Measurements from ENCODE around the gene STK38.

The STK38 gene

DNA sequence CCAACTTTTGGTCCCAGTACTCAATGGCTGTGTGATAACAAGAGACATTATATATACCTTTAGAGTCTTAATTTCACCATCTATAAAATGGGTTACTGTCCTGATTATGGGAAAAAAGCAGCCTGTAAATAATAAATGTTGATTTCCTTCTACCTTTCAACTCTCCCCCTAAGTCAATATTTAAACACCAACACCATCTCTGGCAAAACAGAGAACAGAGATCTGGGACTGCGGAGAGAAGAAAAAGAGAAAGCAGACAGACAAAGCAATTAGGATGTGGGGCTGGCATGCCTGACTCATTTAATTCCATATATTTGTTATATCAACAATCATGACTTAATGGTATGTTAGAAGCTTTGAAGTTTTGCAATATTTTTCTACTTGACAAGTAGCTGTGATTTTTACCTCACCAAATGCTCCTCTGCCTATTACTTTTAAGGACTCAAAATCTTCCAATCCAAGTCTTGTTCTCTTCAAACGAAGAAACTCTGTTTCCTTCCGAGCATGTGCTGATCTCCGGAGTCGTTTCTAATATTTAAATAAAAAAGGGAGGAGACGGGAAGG, 23.3 kb downstream of the STK38 start:
- Mint-ChIP-seq H3K4me1 (peaks cover 34% of the 10 kb centered on the region), H3K4me3 (no peak overlapping the region), H3K36me3 (peaks cover 63% of the 10 kb centered on the region), H3K27me3 (no peaks in the 10 kb centered on the region), H3K9me3 (no peaks in the 10 kb centered on the region), H3K27ac (no peak overlapping the region)
- DNase-seq: no peak
- CTCF ChIA-PET: no interaction called here

DNA sequence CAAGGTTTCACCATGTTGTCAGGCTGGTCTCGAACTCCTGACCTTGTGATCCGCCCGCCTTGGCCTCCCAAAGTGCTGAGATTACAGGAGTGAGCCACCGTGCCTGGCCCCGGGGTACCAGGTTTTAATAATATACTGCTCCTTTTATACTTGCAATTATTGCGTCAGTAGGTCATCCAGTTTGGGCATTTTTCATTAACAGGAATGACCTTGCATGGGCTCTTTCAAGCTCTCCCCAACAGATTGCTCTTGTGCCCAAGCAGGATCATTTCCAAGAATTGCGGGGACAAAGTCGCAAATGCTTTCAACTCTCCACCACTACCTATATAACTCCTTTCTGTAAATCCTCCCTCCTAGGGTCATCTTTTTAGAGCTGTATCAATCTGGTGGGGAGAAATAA, 23.8 kb downstream of the STK38 start:
- CTCF ChIA-PET: no interaction called here
- no peaks in the 10 kb centered on the region for H3K27me3 Mint-ChIP-seq
- no peaks in the 10 kb centered on the region for H3K9me3 Mint-ChIP-seq
- no peak overlapping the region for H3K4me3 Mint-ChIP-seq
- H3K36me3 Mint-ChIP-seq: peaks cover 66% of the 10 kb centered on the region
- H3K27ac Mint-ChIP-seq: no peak overlapping the region
- H3K4me1 Mint-ChIP-seq: peaks cover 36% of the 10 kb centered on the region
- DNase-seq: no peak

DNA sequence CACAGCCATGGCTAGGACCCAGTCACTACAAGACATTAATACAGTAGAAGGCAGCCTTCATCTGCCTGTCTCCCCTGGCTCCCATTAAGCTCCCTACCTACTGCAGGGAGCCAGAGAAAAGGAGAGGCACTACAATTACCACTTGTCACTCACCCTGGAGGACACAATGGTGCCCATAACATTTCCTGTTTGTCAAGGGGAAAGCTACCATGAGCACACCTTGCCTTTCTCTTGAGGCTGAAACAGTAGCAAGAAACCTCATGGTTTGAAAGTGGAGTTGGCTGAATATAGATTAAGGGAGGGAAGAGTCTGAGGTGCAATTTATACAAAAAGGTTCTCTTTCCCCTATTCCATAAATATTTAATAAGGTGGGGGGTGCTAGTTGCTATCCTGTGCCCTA, 27.9 kb downstream of the STK38 start:
- CTCF ChIA-PET: no interaction called here
- Mint-ChIP-seq H3K36me3 (peaks cover 75% of the 10 kb centered on the region), H3K27ac (no peak overlapping the region), H3K4me1 (peaks cover 42% of the 10 kb centered on the region), H3K27me3 (no peaks in the 10 kb centered on the region), H3K4me3 (no peak overlapping the region), H3K9me3 (no peaks in the 10 kb centered on the region)
- no peak for DNase-seq

DNA sequence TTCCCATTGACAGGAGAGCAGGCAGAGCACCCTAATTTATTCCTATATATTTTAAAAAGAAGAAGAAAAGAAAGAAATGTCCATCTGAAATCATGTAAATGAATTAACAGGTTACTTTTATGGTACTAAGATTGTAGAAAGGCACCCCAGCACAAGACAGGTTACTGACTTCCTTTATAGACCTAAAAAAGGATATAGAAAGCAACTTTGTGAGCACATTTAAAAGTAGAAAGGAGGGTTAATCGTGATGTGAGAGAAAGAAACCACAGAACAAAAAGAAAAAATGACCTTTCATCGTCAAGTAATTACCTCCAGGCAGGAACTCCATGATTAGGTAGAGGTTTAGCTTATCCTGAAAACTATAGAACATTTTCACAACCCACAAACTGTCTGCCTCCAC, 29.9 kb downstream of the STK38 start:
- peaks cover 41% of the 10 kb centered on the region for H3K4me1 Mint-ChIP-seq
- CTCF ChIA-PET: no interaction called here
- peaks cover 69% of the 10 kb centered on the region for H3K36me3 Mint-ChIP-seq
- no peak overlapping the region for H3K27ac Mint-ChIP-seq
- no peak overlapping the region for H3K4me3 Mint-ChIP-seq
- DNase-seq: no peak
- H3K27me3 Mint-ChIP-seq: no peaks in the 10 kb centered on the region
- H3K9me3 Mint-ChIP-seq: no peaks in the 10 kb centered on the region

DNA sequence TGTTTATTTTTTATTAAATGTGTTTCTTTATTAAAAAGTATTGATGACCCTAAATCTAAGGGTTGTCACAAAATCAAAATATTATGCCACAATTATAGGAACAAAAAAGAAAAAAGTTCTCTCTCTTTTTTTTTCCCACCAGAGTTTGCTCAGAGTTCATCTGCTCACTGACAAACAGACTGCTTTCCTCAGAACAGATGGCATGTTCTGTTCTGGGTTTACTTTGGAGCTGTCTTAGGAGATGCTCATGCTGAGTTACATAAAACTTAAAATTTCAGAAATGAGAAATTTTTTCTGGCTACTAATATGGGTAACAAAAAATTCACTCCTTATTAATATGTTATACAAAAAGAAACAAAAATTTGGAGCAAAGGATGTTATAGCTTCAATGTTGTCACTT, 30.3 kb downstream of the STK38 start:
- Mint-ChIP-seq H3K27ac (no peak overlapping the region), H3K27me3 (no peaks in the 10 kb centered on the region), H3K9me3 (no peaks in the 10 kb centered on the region), H3K36me3 (peaks cover 68% of the 10 kb centered on the region), H3K4me1 (peaks cover 41% of the 10 kb centered on the region), H3K4me3 (no peak overlapping the region)
- CTCF ChIA-PET: no interaction called here
- DNase-seq: no peak

DNA sequence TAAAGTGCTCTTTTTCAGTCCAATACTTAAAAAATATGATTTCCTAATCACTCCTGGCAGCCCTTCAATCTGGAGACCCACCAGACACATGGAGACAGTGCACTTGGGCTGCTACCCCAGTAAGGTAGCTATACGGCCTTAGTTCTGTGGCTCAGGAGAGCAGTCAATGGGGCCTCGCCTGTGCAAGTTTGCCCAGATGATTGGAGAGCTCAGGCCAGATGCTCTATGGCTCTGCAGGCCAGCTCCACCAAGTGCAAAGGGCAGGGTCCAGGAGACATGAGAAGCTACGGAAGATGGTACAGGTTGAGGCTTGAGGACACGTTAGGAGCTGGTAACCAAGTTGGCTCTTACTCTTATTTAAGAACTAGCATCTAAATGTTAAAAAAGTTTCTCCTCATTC, 30.7 kb downstream of the STK38 start:
- CTCF ChIA-PET: interaction anchor here (0.6 kb wide), 1 partner anchor 473 kb away, joined by 4 read pairs; no protein-coding TSS in a partner anchor
- Mint-ChIP-seq H3K9me3 (no peaks in the 10 kb centered on the region), H3K4me1 (peaks cover 41% of the 10 kb centered on the region), H3K27me3 (no peaks in the 10 kb centered on the region), H3K4me3 (no peak overlapping the region), H3K27ac (peak overlapping the region; percentile 55), H3K36me3 (peaks cover 69% of the 10 kb centered on the region)
- no peak for DNase-seq

DNA sequence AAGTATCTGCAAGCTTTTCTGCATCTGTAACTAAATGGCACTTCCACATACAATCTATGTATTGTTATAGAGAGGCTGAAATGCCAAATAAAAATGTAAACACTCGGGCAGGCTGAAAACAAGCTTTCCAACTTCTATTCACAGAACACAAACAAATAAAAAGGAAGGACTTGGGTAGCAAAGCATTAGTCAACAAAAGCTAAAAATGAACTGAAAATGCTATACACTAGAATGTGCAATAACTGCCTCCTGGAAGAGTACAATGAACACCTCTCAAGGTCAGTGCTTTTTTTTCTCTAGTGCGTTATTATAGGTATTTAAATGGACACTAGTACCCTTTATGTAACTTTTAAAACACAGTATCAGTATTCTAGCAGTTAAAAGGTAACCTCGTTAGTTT, 31.4 kb downstream of the STK38 start:
- H3K4me1 Mint-ChIP-seq: peaks cover 41% of the 10 kb centered on the region
- H3K27ac Mint-ChIP-seq: no peak overlapping the region
- CTCF ChIA-PET: interaction anchor here (0.6 kb wide), 1 partner anchor 473 kb away, joined by 4 read pairs; no protein-coding TSS in a partner anchor
- no peak overlapping the region for H3K4me3 Mint-ChIP-seq
- no peak for DNase-seq
- H3K36me3 Mint-ChIP-seq: peaks cover 73% of the 10 kb centered on the region
- H3K27me3 Mint-ChIP-seq: no peaks in the 10 kb centered on the region
- no peaks in the 10 kb centered on the region for H3K9me3 Mint-ChIP-seq

DNA sequence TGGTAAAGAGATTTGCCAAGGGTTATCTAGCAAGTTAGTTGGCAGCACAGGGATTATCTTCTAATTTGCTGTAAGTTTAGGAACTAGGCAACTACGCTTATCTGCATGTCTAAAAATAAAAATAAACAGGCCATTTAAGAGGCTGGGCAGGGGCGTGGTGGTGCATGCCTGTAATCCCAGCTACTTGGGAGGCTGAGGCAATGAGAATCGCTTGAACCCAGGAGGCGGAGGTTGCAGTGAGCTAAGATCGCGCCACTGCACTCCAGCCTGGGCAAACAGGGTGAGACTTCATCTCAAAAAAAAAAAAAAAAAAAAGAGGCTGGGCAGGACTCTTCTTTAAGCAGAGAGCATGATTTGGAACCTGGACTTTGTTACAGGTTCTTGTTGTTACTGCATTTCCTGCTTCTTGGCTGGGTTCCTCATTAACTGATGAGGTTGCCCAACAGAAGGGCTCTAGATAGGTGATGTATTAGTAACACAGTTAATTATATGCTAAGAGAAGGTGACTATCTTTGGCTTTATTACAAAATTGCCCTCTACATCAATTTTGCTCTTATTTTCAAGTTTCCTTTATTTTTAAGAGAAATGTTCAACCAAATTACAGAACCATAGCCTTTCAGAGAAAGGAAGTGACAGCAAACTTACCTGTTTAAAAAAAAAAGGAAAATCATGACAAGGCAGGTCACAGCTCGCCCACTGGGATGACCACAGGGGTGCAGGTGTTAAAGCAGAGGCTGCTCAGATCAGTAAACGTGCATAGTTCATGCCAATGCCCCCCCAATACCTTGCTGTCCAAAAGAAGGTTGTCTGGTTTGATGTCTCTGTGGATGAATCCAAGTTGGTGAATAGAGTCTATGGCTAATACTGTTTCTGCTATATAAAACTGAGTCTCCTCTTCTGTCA, 32.5 kb downstream of the STK38 start:
- no peak for DNase-seq
- Mint-ChIP-seq H3K27ac (peak overlapping the region; percentile 42), H3K4me1 (peaks cover 35% of the 10 kb centered on the region), H3K4me3 (no peak overlapping the region), H3K36me3 (peaks cover 71% of the 10 kb centered on the region), H3K27me3 (no peaks in the 10 kb centered on the region), H3K9me3 (no peaks in the 10 kb centered on the region)
- CTCF ChIA-PET: interaction anchor here (0.6 kb wide), 1 partner anchor 121 kb away, joined by 3 read pairs; no protein-coding TSS in a partner anchor

DNA sequence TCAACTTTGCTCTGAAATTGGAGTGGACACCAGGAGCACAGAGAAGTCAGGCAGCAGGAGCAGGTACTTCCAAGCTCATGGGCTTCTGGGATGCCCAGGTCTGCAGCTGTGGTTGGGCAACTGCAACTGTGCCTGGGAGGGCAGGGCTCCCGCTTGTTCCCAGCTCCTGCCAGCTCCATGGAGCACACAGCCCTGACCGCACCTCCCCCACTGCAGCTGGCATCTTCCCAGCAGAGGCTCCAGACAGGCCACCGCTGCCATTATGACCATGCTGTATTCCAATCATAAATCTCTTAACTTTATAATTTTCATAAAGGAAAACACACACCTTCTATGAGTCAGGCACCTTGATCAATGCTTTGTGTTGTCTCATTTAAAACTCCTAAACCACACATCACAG, 36.9 kb downstream of the STK38 start:
- no peaks in the 10 kb centered on the region for H3K9me3 Mint-ChIP-seq
- H3K36me3 Mint-ChIP-seq: peaks cover 74% of the 10 kb centered on the region
- H3K4me1 Mint-ChIP-seq: peaks cover 28% of the 10 kb centered on the region
- H3K4me3 Mint-ChIP-seq: no peak overlapping the region
- no peaks in the 10 kb centered on the region for H3K27me3 Mint-ChIP-seq
- CTCF ChIA-PET: no interaction called here
- no peak overlapping the region for H3K27ac Mint-ChIP-seq
- DNase-seq: no peak

DNA sequence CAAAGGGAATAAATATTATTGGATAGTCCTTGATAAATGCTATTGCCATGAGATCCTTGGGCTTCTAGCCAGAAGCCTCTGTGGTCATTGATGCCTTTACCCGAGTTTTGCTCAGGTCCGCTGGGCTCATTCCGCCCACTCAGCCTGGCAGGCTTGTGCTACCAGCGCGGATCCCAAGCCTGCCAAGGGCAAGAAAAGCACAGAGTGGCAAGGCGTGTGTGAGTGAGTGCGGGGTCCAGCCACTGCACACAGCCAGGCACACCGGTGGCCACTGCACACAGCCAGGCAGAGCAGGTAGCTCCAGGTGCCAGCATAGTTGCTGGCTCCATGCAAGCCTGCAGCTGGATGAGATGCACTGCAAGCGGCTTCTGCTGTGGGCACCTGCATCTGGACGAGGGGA, 38.7 kb downstream of the STK38 start:
- Mint-ChIP-seq H3K4me1 (peaks cover 23% of the 10 kb centered on the region), H3K4me3 (no peak overlapping the region), H3K36me3 (peaks cover 71% of the 10 kb centered on the region), H3K27me3 (no peaks in the 10 kb centered on the region), H3K9me3 (no peaks in the 10 kb centered on the region), H3K27ac (no peak overlapping the region)
- CTCF ChIA-PET: no interaction called here
- no peak for DNase-seq

DNA sequence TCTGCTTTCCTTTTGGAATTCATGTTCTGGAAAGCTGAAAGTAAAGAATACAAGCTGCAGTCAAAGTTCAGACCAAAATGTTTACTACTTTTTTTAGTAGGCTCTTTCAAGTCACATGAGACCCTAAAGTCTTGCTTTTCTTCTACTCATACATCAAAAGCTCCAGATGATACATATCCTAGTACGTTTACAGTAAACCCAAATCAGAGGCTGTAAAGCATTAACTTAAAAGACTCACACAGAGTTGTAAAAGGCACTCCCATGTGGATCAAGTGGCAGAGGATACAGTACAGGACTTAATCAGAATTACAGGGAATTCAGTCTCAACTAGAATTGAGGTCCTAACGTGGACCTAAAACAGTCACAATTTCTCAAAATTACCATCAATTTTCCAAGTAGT, 40.7 kb downstream of the STK38 start:
- Mint-ChIP-seq H3K36me3 (peaks cover 74% of the 10 kb centered on the region), H3K4me1 (peaks cover 23% of the 10 kb centered on the region), H3K4me3 (no peak overlapping the region), H3K27me3 (no peaks in the 10 kb centered on the region), H3K27ac (peak overlapping the region; percentile 28), H3K9me3 (no peaks in the 10 kb centered on the region)
- no peak for DNase-seq
- CTCF ChIA-PET: interaction anchor here (0.5 to 1.0 kb wide), 2 partner anchors 36 to 148 kb away, joined by 3 to 4 read pairs; no protein-coding TSS in a partner anchor

DNA sequence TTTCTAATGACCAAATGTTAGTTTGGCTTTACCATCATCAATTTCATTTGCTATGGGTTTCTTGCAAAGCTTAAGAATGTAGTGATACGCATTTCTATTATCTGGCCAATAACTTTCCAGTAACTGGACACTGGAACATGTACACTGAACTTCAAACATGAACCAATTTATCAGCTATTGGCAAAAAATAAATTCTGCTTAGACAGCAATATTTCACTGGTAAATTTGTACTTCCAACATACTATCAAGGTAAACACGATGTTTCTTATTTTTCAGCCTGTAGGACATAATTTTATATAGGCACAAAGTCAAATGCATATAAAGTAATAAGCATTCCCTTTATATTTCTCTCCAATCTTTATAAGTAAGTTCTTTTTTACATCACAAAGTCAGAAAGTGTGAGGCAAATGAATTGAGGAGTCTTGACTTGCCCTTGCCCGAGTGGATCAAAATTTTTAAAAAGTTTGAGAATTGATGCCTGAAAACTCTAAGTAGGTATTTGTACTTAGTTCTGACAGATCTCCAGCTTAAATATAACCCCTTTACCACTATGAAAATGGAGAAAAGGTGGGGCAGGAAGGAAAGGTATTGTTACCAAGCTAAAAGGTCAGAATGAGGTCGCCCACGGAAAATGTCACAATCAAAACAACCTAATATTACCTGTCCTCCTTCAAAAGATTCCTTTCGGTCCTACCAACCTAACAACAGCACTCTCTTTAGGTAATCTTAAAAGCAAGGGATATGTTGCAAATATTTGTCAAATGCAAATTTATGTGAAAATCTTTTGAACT, 41.3 kb downstream of the STK38 start:
- no peak for DNase-seq
- CTCF ChIA-PET: interaction anchor here (0.5 to 1.0 kb wide), 2 partner anchors 37 to 147 kb away, joined by 3 to 4 read pairs; no protein-coding TSS in a partner anchor
- no peaks in the 10 kb centered on the region for H3K9me3 Mint-ChIP-seq
- peak overlapping the region; percentile 28 for H3K27ac Mint-ChIP-seq
- H3K4me3 Mint-ChIP-seq: no peak overlapping the region
- H3K4me1 Mint-ChIP-seq: peaks cover 23% of the 10 kb centered on the region
- H3K36me3 Mint-ChIP-seq: peaks cover 68% of the 10 kb centered on the region
- no peaks in the 10 kb centered on the region for H3K27me3 Mint-ChIP-seq

DNA sequence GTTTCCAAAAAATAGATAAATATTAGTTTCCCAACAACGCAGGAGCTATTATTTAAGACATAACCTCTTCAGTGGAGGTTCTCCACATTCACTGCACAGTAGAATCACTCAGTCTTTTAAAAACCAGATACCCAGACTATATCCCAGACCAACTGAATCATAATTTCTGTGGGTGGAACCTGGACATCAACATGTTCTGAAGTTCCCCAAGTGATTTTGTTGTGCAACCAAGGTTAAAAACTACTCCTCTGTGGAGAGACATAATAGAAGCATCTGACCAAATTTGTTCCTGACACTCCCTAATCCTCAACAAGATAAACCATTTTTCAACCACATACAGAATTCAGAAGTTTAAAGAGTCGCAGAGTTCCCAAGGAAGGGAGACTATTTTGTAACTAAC, 42.3 kb downstream of the STK38 start:
- peaks cover 23% of the 10 kb centered on the region for H3K4me1 Mint-ChIP-seq
- DNase-seq: no peak
- no peak overlapping the region for H3K4me3 Mint-ChIP-seq
- no peak overlapping the region for H3K27ac Mint-ChIP-seq
- no peaks in the 10 kb centered on the region for H3K9me3 Mint-ChIP-seq
- H3K36me3 Mint-ChIP-seq: peaks cover 65% of the 10 kb centered on the region
- CTCF ChIA-PET: no interaction called here
- no peaks in the 10 kb centered on the region for H3K27me3 Mint-ChIP-seq

DNA sequence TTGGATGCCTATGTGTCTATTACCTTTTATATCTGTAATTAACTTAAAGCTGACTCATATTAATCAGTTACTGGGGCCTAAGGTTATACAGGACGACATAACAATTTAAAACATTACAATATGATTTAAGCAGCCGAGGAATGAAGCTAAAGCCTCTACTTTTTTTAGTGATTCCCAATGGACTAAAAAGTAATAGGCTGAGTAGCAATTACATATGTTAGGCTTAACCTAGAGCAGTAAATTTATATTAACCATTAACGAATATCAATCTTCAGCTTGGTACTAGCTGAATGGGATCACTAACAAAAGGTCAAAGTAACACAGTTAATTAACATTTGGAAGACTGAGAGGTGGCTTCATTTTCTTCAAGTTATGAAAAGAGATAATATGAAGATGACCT, 43.1 kb downstream of the STK38 start:
- Mint-ChIP-seq H3K4me3 (no peak overlapping the region), H3K9me3 (no peaks in the 10 kb centered on the region), H3K4me1 (peaks cover 24% of the 10 kb centered on the region), H3K27me3 (no peaks in the 10 kb centered on the region), H3K36me3 (peaks cover 65% of the 10 kb centered on the region), H3K27ac (no peak overlapping the region)
- CTCF ChIA-PET: interaction anchor here (1.5 kb wide), 1 partner anchor 75 kb away, joined by 3 read pairs; no protein-coding TSS in a partner anchor
- no peak for DNase-seq
